ENCODE measurements around the gene RUBCNL. TPM values are rescaled to one million over a fixed set of nuclear protein-coding genes. Genes with fewer than 3 reads are reported as not detected.
A peak's percentile ranks its signal among the peaks of the same experiment; 100 is the strongest.

The RUBCNL gene
- total and polyA plus RNA-seq, 7 experiments from 2014 or later = 0.04 to 5.5 (median 0.30) TPM

DNA sequence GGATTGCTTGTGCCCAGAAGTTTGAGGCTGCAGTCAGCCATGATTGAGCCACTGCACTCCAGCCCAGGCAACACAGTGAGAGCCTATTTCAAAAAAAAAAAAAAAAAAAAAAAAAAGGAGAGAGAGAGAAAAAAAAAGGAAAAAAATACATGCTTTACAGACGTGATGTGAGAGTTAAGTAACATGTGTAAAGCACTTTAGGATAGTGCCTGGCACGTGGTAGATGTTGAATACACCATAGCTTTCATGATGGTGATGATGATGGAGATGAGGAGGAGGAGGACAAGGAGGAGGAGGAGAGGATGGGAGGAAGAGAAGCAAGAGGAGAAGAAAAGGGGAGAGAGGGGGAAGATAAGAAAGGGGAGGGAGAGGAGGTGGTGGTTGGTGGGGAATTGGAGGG is 15.1 kb upstream of the RUBCNL start:
- Mint-ChIP-seq H3K27me3 (peaks cover 0 to 4% (median 0%) of the 10 kb centered on the region in 5 donors), H3K4me1 (peaks cover 9 to 18% (median 12%) of the 10 kb centered on the region in 7 donors), H3K27ac (no peak overlapping the region), H3K9me3 (peaks cover 0 to 4% (median 0%) of the 10 kb centered on the region in 11 donors), H3K4me3 (no peak overlapping the region), H3K36me3 (peaks cover 0 to 6% (median 0%) of the 10 kb centered on the region in 5 donors)
- ChIA-PET POLR2A (no interaction called here), CTCF (no interaction called here)
- no peaks in the 10 kb centered on the region for H3K36me3 ChIP-seq (ENCODE audit: control insufficient read depth in 2 of 3, insufficient read depth in 3 of 3, low read length in 3 of 3)
- no peaks in the 10 kb centered on the region for H3K9me3 ChIP-seq (ENCODE audit: control insufficient read depth in 2 of 3, low read length in 3 of 3)
- ATAC-seq = no peak
- peaks cover 0 to 6% of the 10 kb centered on the region in 2 donors for H3K4me1 ChIP-seq (ENCODE audit: control insufficient read depth in 2 of 2, insufficient read depth in 2 of 2, low read length in 2 of 2)
- H3K4me3 ChIP-seq (ENCODE audit: low read length) = no peak overlapping the region
- H3K27ac ChIP-seq (ENCODE audit: low read depth, low read length) = no peak overlapping the region
- no peaks in the 10 kb centered on the region for H3K27me3 ChIP-seq (ENCODE audit: control insufficient read depth in 2 of 2, insufficient read depth in 2 of 2, low read length in 2 of 2)
- intact Hi-C loops (cut with micrococcal nuclease) = no loop called here
- DNase-seq = no peak

DNA sequence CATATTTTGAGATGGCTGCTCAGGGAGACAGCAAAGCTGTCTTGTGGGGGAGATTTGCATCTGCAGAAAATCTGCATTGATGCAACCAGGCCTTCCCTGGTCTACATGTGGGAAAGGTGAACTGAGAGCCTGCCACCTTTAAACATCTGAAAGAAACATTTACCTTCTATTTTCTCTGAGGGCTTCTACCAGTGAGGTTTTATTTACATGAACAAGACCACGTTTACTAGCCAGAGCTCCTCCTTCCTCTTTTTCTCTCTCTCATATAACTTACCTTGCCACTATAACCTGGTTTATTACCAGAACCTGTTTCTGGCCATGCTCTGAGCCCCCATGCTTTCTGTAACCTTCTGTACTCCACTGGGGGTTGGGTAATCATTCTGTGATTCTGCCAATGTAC is 14.4 kb upstream of the RUBCNL start:
- CTCF ChIA-PET = no interaction called here
- Mint-ChIP-seq H3K9me3 (peaks cover 0 to 4% (median 0%) of the 10 kb centered on the region in 11 donors), H3K27me3 (peaks cover 0 to 4% (median 0%) of the 10 kb centered on the region in 5 donors), H3K36me3 (peaks cover 0 to 6% (median 0%) of the 10 kb centered on the region in 5 donors), H3K4me3 (no peak overlapping the region), H3K4me1 (peaks cover 9 to 18% (median 12%) of the 10 kb centered on the region in 7 donors), H3K27ac (no peak overlapping the region)
- POLR2A ChIA-PET = no interaction called here
- Histone ChIP-seq H3K4me1 (ENCODE audit: control insufficient read depth in 2 of 2, insufficient read depth in 2 of 2, low read length in 2 of 2) (peaks cover 0 to 6% of the 10 kb centered on the region in 2 donors), H3K27ac (ENCODE audit: low read depth, low read length) (no peak overlapping the region), H3K9me3 (ENCODE audit: control insufficient read depth in 2 of 3, low read length in 3 of 3) (no peaks in the 10 kb centered on the region), H3K36me3 (ENCODE audit: control insufficient read depth in 2 of 3, insufficient read depth in 3 of 3, low read length in 3 of 3) (no peaks in the 10 kb centered on the region), H3K4me3 (ENCODE audit: low read length) (no peak overlapping the region), H3K27me3 (ENCODE audit: control insufficient read depth in 2 of 2, insufficient read depth in 2 of 2, low read length in 2 of 2) (no peaks in the 10 kb centered on the region)
- intact Hi-C loops (cut with micrococcal nuclease) = no loop called here
- ATAC-seq = no peak
- no peak for DNase-seq

DNA sequence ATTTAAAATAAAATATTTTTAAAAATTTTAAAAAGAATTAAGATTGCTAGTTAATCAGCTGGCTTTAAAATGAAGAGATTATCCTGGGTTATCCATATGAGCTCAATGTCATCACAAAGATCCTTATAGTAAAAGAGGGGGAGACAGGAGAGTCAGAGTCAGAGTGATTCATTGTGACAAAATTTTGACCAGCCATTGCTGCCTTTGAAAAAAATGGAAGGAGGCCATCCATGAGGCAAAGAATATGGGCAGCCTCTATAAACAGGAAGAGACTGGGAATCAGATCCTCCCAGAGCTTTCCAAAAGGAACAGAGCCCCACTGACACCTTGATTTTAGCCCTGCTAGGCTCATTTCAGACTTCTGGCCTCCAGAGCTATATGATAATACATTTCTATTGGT is 9.3 kb upstream of the RUBCNL start:
- H3K9me3 ChIP-seq (ENCODE audit: control insufficient read depth in 2 of 3, low read length in 3 of 3) = no peaks in the 10 kb centered on the region
- no peaks in the 10 kb centered on the region for H3K9me3 Mint-ChIP-seq
- H3K4me1 Mint-ChIP-seq = peaks cover 0 to 14% (median 0%) of the 10 kb centered on the region in 7 donors
- H3K4me3 ChIP-seq (ENCODE audit: low read length) = no peak overlapping the region
- H3K36me3 Mint-ChIP-seq = no peaks in the 10 kb centered on the region
- ChIA-PET POLR2A (no interaction called here), CTCF (no interaction called here)
- no peak overlapping the region for H3K27ac ChIP-seq (ENCODE audit: low read depth, low read length)
- H3K4me1 ChIP-seq (ENCODE audit: control insufficient read depth in 2 of 2, insufficient read depth in 2 of 2, low read length in 2 of 2) = no peaks in the 10 kb centered on the region
- H3K27ac Mint-ChIP-seq = no peak overlapping the region
- no peak for DNase-seq
- ATAC-seq = no peak
- H3K27me3 Mint-ChIP-seq = peaks cover 0 to 3% (median 0%) of the 10 kb centered on the region in 5 donors
- intact Hi-C loops (cut with micrococcal nuclease) = no loop called here
- no peaks in the 10 kb centered on the region for H3K36me3 ChIP-seq (ENCODE audit: control insufficient read depth in 2 of 3, insufficient read depth in 3 of 3, low read length in 3 of 3)
- no peak overlapping the region for H3K4me3 Mint-ChIP-seq
- H3K27me3 ChIP-seq (ENCODE audit: control insufficient read depth in 2 of 2, insufficient read depth in 2 of 2, low read length in 2 of 2) = no peaks in the 10 kb centered on the region

DNA sequence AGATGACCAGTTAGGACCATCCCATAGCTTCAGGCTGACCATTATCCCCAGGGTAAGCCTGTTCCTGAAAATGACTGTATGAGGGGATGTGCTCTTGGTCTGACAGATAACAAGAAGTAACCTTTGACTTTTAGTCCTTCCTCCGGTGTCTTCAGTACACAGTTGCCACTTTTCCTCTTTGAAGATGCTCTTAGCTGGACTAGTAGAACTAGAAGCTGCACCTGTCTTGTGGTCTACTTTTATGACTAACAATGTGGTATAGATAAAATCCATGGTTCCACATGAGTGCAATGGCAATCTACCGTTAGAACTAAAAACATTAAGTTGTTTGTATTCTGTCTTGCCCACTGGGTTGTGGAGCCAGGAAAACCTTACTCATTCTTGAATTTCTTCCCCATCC is 5.9 kb upstream of the RUBCNL start:
- Histone ChIP-seq H3K27me3 (ENCODE audit: control insufficient read depth in 2 of 2, insufficient read depth in 2 of 2, low read length in 2 of 2) (no peaks in the 10 kb centered on the region), H3K4me1 (ENCODE audit: control insufficient read depth in 2 of 2, insufficient read depth in 2 of 2, low read length in 2 of 2) (peaks cover 4 to 12% of the 10 kb centered on the region in 2 donors), H3K4me3 (ENCODE audit: low read length) (no peak overlapping the region), H3K36me3 (ENCODE audit: control insufficient read depth in 2 of 3, insufficient read depth in 3 of 3, low read length in 3 of 3) (no peaks in the 10 kb centered on the region), H3K27ac (ENCODE audit: low read depth, low read length) (no peak overlapping the region), H3K9me3 (ENCODE audit: control insufficient read depth in 2 of 3, low read length in 3 of 3) (no peaks in the 10 kb centered on the region)
- ChIA-PET CTCF (no interaction called here), POLR2A (no interaction called here)
- peaks cover 0 to 1% (median 0%) of the 10 kb centered on the region in 11 donors for H3K9me3 Mint-ChIP-seq
- ATAC-seq = no peak
- H3K27ac Mint-ChIP-seq = no peak overlapping the region
- intact Hi-C loops (cut with micrococcal nuclease) = loop anchor here in 1 of 2 donors (5.0 kb wide), 1 partner anchor 36 kb away; no protein-coding TSS in a partner anchor
- no peak for DNase-seq
- H3K4me1 Mint-ChIP-seq = peaks cover 9 to 28% (median 18%) of the 10 kb centered on the region in 7 donors
- no peaks in the 10 kb centered on the region for H3K36me3 Mint-ChIP-seq
- H3K27me3 Mint-ChIP-seq = peaks cover 0 to 8% (median 0%) of the 10 kb centered on the region in 5 donors
- no peak overlapping the region for H3K4me3 Mint-ChIP-seq

DNA sequence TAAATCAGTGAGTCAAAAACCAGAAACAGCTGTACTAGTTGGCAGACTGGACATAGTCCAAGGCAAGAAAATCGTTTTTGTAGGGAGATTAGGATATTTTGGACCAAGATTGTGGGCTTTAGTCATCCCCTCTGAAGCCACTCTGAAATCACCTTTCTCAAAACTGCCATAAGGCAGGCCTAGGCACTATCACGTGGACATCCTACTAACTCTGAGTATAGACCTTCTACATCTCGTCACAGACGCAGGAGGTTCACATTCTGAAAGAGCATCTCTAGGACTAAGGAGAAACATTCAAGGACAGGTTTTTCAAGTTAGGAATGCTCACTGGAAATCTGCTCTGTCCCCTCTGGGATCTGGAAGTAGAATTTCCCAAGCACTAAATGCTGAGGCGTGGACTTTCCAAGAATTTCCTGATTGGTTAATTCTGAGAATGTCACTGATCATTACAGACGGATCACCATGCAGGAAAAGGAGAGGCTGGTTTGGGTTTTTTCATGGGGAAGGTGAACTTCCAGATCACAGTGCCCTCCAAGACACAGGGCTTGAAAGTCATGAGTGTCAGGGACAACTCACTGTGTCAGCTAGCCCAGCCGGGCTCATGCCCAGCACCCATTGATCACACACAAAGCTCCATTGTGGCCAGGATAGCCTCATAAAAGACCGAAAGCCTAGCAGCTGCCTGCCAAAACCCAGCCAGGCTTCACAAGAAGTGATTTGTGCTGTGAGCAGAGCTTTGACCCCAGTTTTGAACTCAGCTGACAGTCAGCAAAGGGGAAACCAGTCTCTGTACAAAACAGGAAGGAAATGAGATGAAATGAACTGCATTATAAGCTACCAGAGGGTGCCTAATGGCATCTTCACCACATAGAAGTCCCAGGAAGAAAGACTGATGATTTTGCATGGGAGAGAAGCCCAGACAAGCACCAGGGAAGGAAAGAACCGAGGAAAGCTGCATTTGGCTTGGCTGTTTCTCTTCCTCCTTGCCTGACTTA is 2.7 kb upstream of the RUBCNL start:
- ATAC-seq = peak; percentile 80
- no peak overlapping the region for H3K4me3 ChIP-seq (ENCODE audit: low read length)
- peaks cover 4 to 20% of the 10 kb centered on the region in 2 donors for H3K4me1 ChIP-seq (ENCODE audit: control insufficient read depth in 2 of 2, insufficient read depth in 2 of 2, low read length in 2 of 2)

DNA sequence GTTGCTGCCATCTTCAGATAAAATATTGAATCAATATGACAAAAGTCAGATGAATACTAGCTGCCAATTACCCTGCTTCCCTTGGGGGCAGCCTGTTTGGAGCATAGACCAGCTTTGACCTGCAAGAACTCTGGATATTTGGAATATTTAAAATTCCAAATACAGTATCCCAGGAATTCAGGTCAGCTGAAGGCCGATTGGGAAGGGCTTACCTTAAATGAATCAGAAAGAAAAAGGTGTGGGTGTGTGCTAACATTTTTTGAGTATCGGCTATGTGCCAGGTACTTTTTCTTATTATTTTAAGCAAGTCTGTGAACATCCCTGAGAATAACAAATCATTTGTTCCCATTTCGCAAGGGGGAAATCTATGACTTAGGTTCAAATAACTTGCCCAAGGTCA is 1.8 kb upstream of the RUBCNL start:
- Histone ChIP-seq H3K9me3 (ENCODE audit: control insufficient read depth in 2 of 3, low read length in 3 of 3) (no peaks in the 10 kb centered on the region), H3K36me3 (ENCODE audit: control insufficient read depth in 2 of 3, insufficient read depth in 3 of 3, low read length in 3 of 3) (no peaks in the 10 kb centered on the region), H3K4me1 (ENCODE audit: control insufficient read depth in 2 of 2, insufficient read depth in 2 of 2, low read length in 2 of 2) (peaks cover 4 to 20% of the 10 kb centered on the region in 2 donors), H3K27me3 (ENCODE audit: control insufficient read depth in 2 of 2, insufficient read depth in 2 of 2, low read length in 2 of 2) (peaks cover 0 to 4% of the 10 kb centered on the region in 2 donors), H3K4me3 (ENCODE audit: low read length) (no peak overlapping the region), H3K27ac (ENCODE audit: low read depth, low read length) (no peak overlapping the region)
- Mint-ChIP-seq H3K4me3 (peak overlapping the region in 5 of 10 donors; percentile 24 to 67 (median 51)), H3K36me3 (no peaks in the 10 kb centered on the region), H3K27ac (peak overlapping the region in 1 of 9 donors; percentile 31), H3K9me3 (peaks cover 0 to 1% (median 0%) of the 10 kb centered on the region in 11 donors), H3K4me1 (peaks cover 15 to 41% (median 27%) of the 10 kb centered on the region in 7 donors), H3K27me3 (peaks cover 26 to 33% (median 29%) of the 10 kb centered on the region in 5 donors)
- CTCF ChIA-PET = no interaction called here
- DNase-seq (no peak), ATAC-seq (no peak)
- intact Hi-C loops (cut with micrococcal nuclease) = no loop called here
- POLR2A ChIA-PET = interaction anchor here (0.5 kb wide), 1 partner anchor 76 kb away, joined by 3 read pairs; no protein-coding TSS in a partner anchor

More for the DNA sequence above, 2.7 kb upstream of the RUBCNL start:
- peak overlapping the region in 9 of 10 donors; percentile 1 to 64 (median 20) for H3K4me3 Mint-ChIP-seq
- ChIA-PET CTCF (no interaction called here), POLR2A (interaction anchor here (0.5 kb wide), 1 partner anchor 77 kb away, joined by 3 read pairs; no protein-coding TSS in a partner anchor)
- H3K27ac Mint-ChIP-seq = peak overlapping the region; percentile 1 to 76 (median 46)
- intact Hi-C loops (cut with micrococcal nuclease) = loop anchor here in 1 of 2 donors (5.0 kb wide), 1 partner anchor 32 kb away; no protein-coding TSS in a partner anchor
- H3K27me3 ChIP-seq (ENCODE audit: control insufficient read depth in 2 of 2, insufficient read depth in 2 of 2, low read length in 2 of 2) = peaks cover 0 to 4% of the 10 kb centered on the region in 2 donors
- H3K27ac ChIP-seq (ENCODE audit: low read depth, low read length) = no peak overlapping the region
- peaks cover 0 to 1% (median 0%) of the 10 kb centered on the region in 11 donors for H3K9me3 Mint-ChIP-seq
- H3K27me3 Mint-ChIP-seq = peaks cover 23 to 30% (median 26%) of the 10 kb centered on the region in 5 donors
- no peaks in the 10 kb centered on the region for H3K36me3 ChIP-seq (ENCODE audit: control insufficient read depth in 2 of 3, insufficient read depth in 3 of 3, low read length in 3 of 3)
- H3K36me3 Mint-ChIP-seq = no peaks in the 10 kb centered on the region
- no peaks in the 10 kb centered on the region for H3K9me3 ChIP-seq (ENCODE audit: control insufficient read depth in 2 of 3, low read length in 3 of 3)
- peaks cover 15 to 41% (median 27%) of the 10 kb centered on the region in 7 donors for H3K4me1 Mint-ChIP-seq
- peak in 5 of 9 donors; percentile 17 to 33 (median 31) for DNase-seq

All from naive thymus-derived CD4-positive, alpha-beta T cell (primary cell).